HFFc6 (cell line): ENCODE measurements around the gene FAM135A. TPM values are rescaled to one million over a fixed set of nuclear protein-coding genes. Genes with fewer than 3 reads are reported as not detected.

Experiments
- DNase-seq: peaks from one replicate; pipeline ENCODE4 v3.0.0-alpha.2; 2018
- H3K27ac Mint-ChIP-seq: 2 replicates; pipeline ENCODE4 v1.8.0; 2020; ENCODE audit warnings: mild to moderate bottlenecking, mixed read lengths
- H3K27me3 Mint-ChIP-seq: 2 replicates; pipeline ENCODE4 v1.8.0; 2021; ENCODE audit warnings: mild to moderate bottlenecking, moderate library complexity, mixed read lengths; ENCODE audit not compliant: insufficient read depth
- H3K36me3 Mint-ChIP-seq: 2 replicates; pipeline ENCODE4 v1.8.0; 2021; ENCODE audit warnings: low read depth, mixed read lengths
- H3K4me1 Mint-ChIP-seq: 2 replicates; pipeline ENCODE4 v1.8.0; 2020; ENCODE audit warnings: low read depth, mixed read lengths
- H3K4me3 Mint-ChIP-seq: 2 replicates; pipeline ENCODE4 v1.8.0; 2020; ENCODE audit warnings: mild to moderate bottlenecking, moderate library complexity, mixed read lengths
- H3K9me3 Mint-ChIP-seq: 2 replicates; pipeline ENCODE4 v1.8.0; 2020; ENCODE audit warnings: mild to moderate bottlenecking, mixed read lengths
- long read RNA-seq: library from polyadenylated mRNA; unstranded; transcript quantifications from one replicate; pipeline ENCODE4 v2.0.0, GENCODE V29; 2019
- total RNA-seq, 6 experiments: library from RNA; stranded (reverse); fragmentation: NEBNext Ultra II Directional; extraction: Animal tissue kit (Norgen Biotek cat#: 25700); gene quantifications; 2 replicates in 1 of 6; 3 replicates in 5 of 6; pipeline ENCODE4 v1.2.3, GENCODE V29; 2021
- TF ChIP-seq, protein P1 (sequence below): fragments of 200-600 bp; sonication (generic); IDR thresholded peaks from 2 replicates; pipeline ENCODE4 v1.5.0; 2021; ENCODE audit warnings: antibody characterized with exemption, mild to moderate bottlenecking

The FAM135A gene
- 1 to 10 TPM; 2.2 to 4.0 (median 3.9) TPM for total RNA-seq
- long read RNA-seq, partial matches to known transcripts: 1 of 4 reads
- long read RNA-seq, other reads (novel, unspliced or antisense): 3 of 4 reads

DNA sequence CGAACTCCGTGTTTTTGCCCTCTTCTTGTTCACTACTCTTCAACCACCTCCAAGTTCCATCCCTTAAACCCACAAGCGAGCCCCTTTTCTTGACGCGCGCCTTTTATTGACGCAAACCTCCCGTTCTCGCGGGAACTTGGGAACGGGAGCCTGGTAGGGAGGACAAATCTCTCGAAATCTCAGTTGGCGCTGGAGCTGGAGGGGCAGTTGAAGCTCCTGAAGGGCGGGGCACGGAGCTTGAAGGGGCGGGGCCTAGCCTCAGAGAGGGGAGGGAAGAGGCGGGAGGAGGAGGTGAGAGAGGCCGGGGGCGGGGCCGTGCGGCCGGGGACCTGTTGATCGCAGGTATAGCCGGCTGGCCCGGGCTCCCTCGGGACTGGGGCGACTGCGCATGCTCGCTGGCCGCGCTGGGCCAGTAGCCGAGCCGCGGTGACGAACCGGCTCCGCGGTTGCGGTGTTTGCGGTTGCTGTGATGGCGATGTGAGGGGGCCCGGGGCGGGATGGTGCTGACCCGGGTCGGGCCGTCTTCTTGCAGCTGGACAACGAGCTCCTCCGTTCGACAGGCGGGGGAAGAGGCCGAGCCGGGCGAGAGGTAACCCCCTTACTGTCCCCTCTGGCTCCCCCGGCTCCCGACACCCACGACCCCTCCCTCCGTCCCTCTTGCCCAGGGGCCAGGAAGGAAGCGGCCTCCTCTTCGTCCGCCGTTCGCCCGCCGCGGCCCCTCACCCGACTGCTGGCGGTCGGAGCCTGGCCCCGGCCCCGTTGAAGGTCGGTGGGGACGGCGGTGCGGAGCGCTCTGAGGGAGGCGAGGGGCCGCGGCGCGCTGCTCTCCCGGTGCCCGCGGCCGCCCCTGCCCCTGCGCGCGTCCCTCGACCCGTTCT is at the start of gene FAM135A:
TSS of gene FAM135A (plus strand) at position 395 of the 878 bp plus-strand sequence. CDS start 14,835 bp downstream, outside the sequence.
- Mint-ChIP-seq H3K27me3 (peaks cover 6% of the 10 kb centered on the region), H3K9me3 (no peaks in the 10 kb centered on the region), H3K4me1 (peaks cover 30% of the 10 kb centered on the region), H3K27ac (peak within 1 kb of the TSS; percentile 90), H3K4me3 (peak within 1 kb of the TSS; percentile 96), H3K36me3 (no peaks in the 10 kb centered on the region)
- peak; percentile 95 for DNase-seq
- TF ChIP-seq, protein P1, sequence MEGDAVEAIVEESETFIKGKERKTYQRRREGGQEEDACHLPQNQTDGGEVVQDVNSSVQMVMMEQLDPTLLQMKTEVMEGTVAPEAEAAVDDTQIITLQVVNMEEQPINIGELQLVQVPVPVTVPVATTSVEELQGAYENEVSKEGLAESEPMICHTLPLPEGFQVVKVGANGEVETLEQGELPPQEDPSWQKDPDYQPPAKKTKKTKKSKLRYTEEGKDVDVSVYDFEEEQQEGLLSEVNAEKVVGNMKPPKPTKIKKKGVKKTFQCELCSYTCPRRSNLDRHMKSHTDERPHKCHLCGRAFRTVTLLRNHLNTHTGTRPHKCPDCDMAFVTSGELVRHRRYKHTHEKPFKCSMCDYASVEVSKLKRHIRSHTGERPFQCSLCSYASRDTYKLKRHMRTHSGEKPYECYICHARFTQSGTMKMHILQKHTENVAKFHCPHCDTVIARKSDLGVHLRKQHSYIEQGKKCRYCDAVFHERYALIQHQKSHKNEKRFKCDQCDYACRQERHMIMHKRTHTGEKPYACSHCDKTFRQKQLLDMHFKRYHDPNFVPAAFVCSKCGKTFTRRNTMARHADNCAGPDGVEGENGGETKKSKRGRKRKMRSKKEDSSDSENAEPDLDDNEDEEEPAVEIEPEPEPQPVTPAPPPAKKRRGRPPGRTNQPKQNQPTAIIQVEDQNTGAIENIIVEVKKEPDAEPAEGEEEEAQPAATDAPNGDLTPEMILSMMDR: no peak

DNA sequence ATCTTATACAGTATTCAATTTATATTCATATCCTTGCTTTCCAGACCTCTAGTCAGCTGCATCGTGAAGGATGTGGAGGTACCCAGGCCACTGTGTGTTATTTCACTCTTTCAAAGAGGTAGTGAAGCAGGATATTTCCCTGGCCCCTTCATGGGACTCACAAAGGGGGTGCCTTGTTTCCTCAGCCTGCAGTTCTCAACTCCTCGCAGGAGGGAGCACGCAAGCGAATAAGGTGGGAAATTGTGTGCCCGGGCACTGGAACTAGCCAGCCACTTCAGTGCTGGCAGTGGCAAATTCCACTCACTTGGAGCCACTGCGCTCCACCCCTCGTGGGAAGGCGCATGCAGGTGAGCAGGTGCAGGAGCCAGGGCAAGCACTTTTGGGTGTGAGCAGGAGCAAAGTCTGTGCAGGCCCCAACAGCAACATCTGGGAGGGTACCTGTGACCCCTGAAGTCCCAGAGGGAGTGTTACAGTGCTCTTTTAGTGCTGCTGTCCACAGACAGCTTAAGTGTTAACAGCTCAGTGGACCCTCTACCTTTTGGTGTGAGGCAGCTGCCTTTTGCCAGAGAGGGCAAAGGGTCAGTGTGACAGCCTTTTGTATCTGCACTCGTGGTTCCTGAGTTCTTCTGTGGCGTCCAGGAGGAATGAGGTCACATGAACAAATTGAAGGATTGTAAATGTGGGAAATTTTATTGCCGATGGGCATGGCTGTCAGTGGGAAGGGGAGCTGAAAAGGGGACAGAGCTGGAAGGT is 49.4 kb upstream of the FAM135A start:
- DNase-seq: no peak
- Mint-ChIP-seq H3K4me3 (no peak overlapping the region), H3K9me3 (0 out of 2 replicates have a peak, but pooled peaks cover 4% of the 10 kb centered on the region), H3K27me3 (peaks cover 26% of the 10 kb centered on the region), H3K36me3 (no peaks in the 10 kb centered on the region), H3K4me1 (no peaks in the 10 kb centered on the region), H3K27ac (no peak overlapping the region)
- TF ChIP-seq, protein P1: no peak

DNA sequence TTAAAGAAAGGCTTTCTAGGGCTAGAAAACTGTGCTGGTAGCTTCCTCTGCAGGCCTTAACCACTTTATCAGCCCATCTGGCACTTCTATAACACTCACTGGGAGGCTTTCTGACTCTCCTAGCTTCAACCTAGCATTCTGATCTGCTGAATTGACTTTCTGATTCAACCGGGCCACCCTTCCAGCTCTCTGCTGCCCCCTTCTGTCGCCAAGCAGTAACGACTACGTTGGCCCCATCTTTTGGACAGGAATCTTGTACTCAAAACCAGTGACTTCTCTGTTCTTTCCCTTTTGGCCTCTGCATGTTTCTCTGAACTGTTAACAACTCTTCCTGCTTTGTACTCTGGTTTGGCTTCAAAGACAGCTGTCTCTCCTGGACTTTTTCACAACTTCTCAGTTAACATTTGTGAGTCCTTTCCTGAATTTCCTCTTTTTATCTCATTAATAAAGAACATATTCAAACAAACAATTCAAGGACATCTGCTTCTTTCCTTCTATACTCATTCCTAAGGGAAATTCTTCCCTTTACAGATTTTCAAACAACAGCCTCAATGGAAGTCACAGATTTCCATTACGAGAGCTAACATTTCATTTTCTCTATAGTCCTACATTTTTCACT is 43.9 kb upstream of the FAM135A start:
- H3K27ac Mint-ChIP-seq: no peak overlapping the region
- TF ChIP-seq, protein P1: peak; percentile 93
- peaks cover 9% of the 10 kb centered on the region for H3K4me1 Mint-ChIP-seq
- no peak overlapping the region for H3K4me3 Mint-ChIP-seq
- H3K9me3 Mint-ChIP-seq: no peaks in the 10 kb centered on the region
- peak; percentile 73 for DNase-seq
- H3K27me3 Mint-ChIP-seq: peaks cover 22% of the 10 kb centered on the region
- H3K36me3 Mint-ChIP-seq: no peaks in the 10 kb centered on the region

DNA sequence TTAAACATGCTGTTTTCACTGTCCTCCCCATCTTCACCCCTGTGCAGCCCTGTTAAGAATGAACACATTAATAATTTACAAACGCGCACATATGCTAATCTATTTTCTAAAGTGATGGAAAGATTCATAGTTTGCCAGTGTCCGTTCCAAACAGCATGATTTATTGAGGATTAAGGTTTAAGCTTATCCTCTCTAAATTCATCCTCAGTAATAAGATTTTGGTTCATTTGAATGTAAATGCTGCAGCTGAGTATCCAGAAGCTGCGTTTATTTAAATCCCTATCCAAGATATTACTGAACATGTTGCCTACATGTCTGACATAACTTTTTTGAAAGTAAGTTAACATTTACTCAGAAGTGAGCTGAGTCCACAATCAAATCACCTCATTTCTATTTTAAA is 42.8 kb upstream of the FAM135A start:
- H3K27me3 Mint-ChIP-seq: peaks cover 17% of the 10 kb centered on the region
- no peak overlapping the region for H3K27ac Mint-ChIP-seq
- H3K9me3 Mint-ChIP-seq: no peaks in the 10 kb centered on the region
- no peaks in the 10 kb centered on the region for H3K36me3 Mint-ChIP-seq
- TF ChIP-seq, protein P1: no peak
- peaks cover 20% of the 10 kb centered on the region for H3K4me1 Mint-ChIP-seq
- no peak overlapping the region for H3K4me3 Mint-ChIP-seq
- DNase-seq: no peak

DNA sequence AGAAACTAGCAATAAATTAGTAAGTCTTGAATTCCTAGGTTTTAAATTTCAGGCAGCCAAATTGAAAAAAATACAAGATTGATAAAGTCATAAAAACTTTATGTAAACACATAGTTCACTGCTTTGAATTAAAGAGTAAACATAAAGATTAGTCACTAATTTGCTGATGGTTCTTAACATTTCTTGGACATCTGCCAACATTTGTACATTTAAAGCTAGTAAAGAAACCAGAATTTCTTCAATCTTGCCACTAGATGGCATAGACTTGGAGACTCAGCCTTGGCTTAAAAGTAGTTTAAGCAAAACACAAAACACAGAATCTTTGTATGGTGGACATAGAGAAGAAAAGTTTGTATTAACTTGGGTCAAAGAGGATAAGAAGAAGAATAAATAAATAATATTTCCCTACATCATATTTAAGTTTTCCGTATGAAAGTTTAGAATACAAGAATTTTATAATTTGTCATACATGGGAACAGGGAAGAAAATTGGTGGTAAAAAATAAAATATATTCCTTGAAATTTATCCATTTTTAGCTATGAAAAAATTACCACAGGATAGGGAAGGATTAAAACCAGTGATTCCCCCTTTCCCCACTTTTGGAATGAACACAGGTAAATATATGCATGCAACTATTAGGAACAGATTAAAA is 41.7 kb upstream of the FAM135A start:
- Mint-ChIP-seq H3K9me3 (no peaks in the 10 kb centered on the region), H3K27ac (no peak overlapping the region), H3K36me3 (no peaks in the 10 kb centered on the region), H3K27me3 (peaks cover 17% of the 10 kb centered on the region), H3K4me3 (no peak overlapping the region), H3K4me1 (peaks cover 25% of the 10 kb centered on the region)
- peak; percentile 87 for DNase-seq
- TF ChIP-seq, protein P1: peak; percentile 86
